Hematopoietic multipotent progenitor cell treated with erythropoietin and hydrocortisone succinate and interleukin-3 and kit ligand, for 4 days (in vitro differentiated cells): ENCODE data around the gene BRD7.
A peak's percentile ranks its signal among the peaks of the same experiment; 100 is the strongest.

Experiments used
- DNase-seq: peaks from one replicate; pipeline ENCODE4 v3.0.0-alpha.2; 2015

BRD7 gene

GRCh38 chr16:50318796-50319578 lies 49.8 kb downstream of the BRD7 start:
- DNase-seq: no peak

GRCh38 chr16:50316848-50317630 lies 51.7 kb downstream of the BRD7 start:
- DNase-seq: no peak

- DNase-seq: no peak
These were observed 52.5 kb downstream of the BRD7 start for GRCh38 chr16:50316102-50316847.

GRCh38 chr16:50315346-50315997 lies 53.3 kb downstream of the BRD7 start:
- no peak for DNase-seq

DNA sequence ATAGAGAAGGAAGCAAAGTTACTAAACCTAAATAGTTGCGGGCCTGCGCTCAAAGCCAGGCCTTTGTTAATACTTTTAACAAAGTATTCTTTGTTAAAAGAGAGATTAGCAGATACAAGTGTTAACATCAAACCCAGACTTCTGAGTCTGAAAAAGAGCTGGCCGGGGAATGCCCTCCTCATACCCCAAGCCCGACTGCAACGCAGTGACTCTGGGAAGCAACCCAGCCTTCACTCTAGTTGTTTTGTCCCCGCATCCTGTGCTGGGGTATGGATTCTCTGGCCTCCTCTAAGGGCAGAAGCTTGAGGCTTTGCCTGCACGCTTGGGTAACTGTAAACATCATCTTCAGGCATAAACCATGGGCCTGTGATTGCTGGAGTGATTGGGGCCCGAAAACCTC lies 54.1 kb downstream of the BRD7 start:
- no peak for DNase-seq

- DNase-seq: peak; percentile 96
These were observed 55.0 kb downstream of the BRD7 start for GRCh38 chr16:50313596-50314478.

DNA sequence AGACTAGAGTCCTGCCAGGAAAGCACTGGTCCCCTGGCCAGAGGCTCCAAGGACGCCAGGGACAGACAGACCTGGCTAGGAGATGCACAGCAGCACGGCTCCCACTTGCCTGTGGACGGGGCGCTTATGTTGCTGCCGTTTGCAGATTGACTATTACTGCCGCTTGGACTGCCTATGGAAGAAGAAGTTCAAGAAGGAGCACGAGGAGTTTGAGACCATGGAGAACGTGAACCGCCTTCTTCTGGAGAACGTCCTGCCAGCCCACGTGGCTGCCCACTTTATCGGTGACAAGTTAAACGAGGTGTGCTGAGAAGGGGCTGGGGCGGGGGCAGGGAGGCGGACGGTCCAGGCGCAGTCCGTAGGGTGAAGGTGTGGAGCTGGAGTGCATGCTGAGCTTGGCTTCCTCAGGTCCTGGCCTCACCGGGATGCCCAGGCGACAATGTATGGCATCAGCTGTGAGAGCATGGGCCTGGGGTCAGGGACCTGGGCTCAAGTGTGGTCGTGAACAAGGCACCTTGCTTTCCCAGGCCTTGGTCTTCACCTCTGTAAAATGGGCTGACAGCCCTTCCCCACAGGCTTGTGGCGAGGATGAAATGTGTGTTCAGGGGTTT lies 56.8 kb downstream of the BRD7 start:
- no peak for DNase-seq

DNA sequence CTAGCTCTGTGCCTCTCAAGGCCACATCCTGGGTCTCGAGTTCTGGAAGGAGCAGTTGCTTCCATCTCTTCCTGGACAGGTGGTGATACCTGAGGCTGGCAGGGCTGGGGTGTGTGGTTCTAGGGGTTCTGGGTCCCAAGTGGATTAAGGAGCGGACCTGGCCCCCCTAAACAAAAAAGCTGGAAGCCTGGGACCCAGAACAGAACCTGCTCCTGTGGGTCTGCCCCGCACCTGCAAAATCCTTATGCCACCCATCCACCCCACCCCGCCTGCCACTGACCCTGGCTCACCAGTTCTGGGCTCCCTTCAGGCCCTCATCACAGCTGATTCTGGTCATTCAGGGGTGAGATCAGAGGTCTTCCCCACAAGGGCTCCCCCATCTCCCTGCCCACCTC lies 57.7 kb downstream of the BRD7 start:
- DNase-seq: no peak

DNA sequence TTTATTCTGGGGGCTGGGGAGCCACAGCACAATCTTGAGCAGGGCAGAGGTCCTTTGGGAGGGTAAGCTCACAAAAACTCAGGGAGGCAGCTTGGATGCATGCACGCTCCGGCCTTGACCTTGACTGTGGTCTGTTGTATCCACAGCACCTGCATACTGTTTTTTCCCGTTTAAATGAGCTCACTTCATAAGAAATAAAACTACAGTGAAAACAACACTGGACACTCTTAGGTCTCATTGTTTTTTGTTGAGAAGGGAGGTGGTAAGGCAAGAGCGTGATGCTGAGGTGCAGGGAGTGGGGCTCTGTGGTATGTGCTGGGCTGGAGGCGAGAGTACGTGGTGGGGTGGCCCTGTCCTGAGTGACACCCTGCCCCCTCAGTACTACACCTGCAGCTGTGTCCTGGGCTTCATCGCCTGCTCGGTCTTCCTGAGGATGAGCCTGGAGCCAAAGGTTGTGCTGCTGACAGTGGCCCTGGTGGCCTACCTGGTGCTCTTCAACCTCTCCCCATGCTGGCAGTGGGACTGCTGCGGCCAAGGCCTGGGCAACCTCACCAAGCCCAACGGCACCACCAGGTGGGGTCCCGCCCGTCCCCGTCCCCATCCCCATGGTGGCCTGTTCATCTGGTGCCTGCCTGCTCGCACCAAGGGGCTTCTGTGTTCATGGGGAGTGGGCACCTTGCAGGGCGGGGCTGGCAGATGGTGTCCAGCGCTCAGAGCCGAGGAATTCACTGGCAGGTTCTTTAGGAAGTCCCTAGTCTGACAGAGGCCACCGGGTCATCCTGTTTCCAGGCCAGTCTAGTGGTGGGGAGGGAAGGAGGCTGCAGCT lies 58.3 kb downstream of the BRD7 start:
- DNase-seq: no peak

- DNase-seq: peak; percentile 33
These were observed 59.1 kb downstream of the BRD7 start for GRCh38 chr16:50309527-50310307.

DNA sequence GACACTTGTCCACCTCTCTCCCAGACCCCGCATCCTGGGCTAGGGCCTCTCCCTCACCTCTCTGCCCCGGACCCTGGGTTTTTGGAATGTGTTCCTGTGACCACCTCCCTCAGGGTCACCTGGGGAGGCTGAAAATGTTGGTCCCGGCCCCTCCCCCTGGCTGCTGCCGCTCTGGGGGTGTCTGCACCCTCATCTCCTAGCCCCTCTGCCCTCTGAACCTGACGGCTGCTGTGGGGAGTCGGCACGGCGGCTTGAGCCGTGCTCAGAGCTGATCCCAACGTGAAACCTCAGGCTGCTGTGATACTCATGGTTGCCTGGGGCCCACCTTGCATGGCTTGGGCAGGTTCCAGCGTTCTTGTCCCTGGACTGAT lies 59.6 kb downstream of the BRD7 start:
- DNase-seq: no peak

DNA sequence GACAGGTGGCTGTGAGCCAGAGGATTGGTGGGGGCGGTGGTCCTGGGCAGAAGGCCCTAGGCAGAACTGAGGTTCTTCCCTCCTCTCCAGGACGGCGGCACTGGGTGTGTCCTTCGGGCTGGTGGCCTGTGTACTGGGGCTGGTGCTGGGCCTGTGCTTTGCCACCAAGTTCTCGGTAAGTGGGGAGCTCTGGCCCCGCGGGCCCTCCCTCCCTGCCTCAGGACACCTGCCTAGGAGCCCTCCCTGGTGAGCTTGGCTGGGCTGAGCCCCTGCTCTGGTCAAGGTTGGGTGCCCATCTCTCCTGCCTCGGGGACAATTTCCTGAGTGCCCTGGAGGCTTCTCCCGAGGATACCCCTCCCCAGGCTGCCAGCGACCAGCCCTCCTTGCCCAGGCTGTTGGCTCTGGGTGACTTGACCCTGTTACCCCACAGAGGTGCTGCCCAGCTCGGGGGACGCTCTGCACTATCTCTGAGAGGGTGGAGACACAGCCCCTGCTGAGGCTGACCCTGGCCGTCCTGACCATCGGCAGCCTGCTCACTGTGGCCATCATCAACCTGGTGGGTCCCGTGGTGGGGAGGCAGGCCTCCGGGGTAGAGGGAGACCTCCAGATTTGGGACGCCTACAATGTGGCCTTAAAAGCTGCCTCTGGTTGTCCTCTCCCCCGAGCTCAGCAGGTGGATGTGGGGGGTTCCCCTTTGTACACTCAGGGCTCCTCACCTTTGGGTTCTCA lies 60.4 kb downstream of the BRD7 start:
- no peak for DNase-seq

GRCh38 chr16:50306287-50306686 lies 62.5 kb downstream of the BRD7 start:
- DNase-seq: no peak

- no peak for DNase-seq
These were observed 63.2 kb downstream of the BRD7 start for GRCh38 chr16:50305441-50306061.

GRCh38 chr16:50304467-50305440 lies 64.0 kb downstream of the BRD7 start:
- DNase-seq: no peak

- DNase-seq: no peak
These were observed 65.0 kb downstream of the BRD7 start for GRCh38 chr16:50303605-50304466.
